K562 (cell line): ENCODE data around the gene CREB5. TPM values are rescaled to one million over a fixed set of nuclear protein-coding genes. Genes with fewer than 3 reads are reported as not detected.

Experiments used
- ATAC-seq: fragments of 200-7000 bp; cut with Tn5 transposase; 3 replicates; pipeline ENCODE4 v1.9.1; 2020; ENCODE audit warnings: moderate library complexity
- BruUV-seq: library from RNA; stranded (reverse); fragments of 400-500 nt; replicated peaks from 2 replicates; lab custom pipeline; 2021; lab: Mats Ljungman, UMichigan
- CTCF ChIA-PET: fragments of 300-600 bp; formaldehyde crosslinking; extraction: SDS; loops from one replicate; lab custom pipeline; 2021; ENCODE audit warnings: low intra/inter-chr PET ratio; lab: Yijun Ruan, JAX
- POLR2A ChIA-PET: fragments of 300-600, 350-650 bp; sonication (Branson Sonifier 250); formaldehyde crosslinking; extraction: SDS; loops from one replicate; lab custom pipeline; 2021; ENCODE audit warnings: antibody characterized with exemption, inconsistent platforms; lab: Yijun Ruan, JAX
- DNase-seq, 4 experiments: peaks; one replicate each; pipeline versions ENCODE4 v3.0.0 to v3.0.0-alpha.2; 2011 to 2018; ENCODE audit warnings: low spot score in 3 of 4, mixed read lengths in 3 of 4; ENCODE audit errors: extremely low read depth in 1 of 4
- FAIRE-seq: peaks from 2 replicates; lab custom pipeline; 2011; peaks lifted over from hg19 to GRCh38; lab: Jason Lieb, UNC
- H2AFZ ChIP-seq: 2 replicates; pipeline ENCODE4 v1.6.0; 2011; ENCODE audit warnings: low read depth, low read length, control low read depth, inconsistent platforms
- H3K27ac ChIP-seq: fragments of 200-600 bp; 3 replicates; pipeline ENCODE4 v1.8.0; 2011; ENCODE audit warnings: low read depth, mild to moderate bottlenecking, control low read depth, inconsistent platforms, low read length, moderate library complexity, mixed read lengths; ENCODE audit errors: extremely low read depth
- H3K27me3 ChIP-seq, 2 experiments: fragments of 300-600 bp in 1 of 2; 2 replicates in 1 of 2; 3 replicates in 1 of 2; pipeline versions ENCODE4 v1.6.0 to v1.8.0; 2011; ENCODE audit warnings: inconsistent platforms in 2 of 2, low read length in 2 of 2, mild to moderate bottlenecking in 1 of 2, mixed read lengths in 1 of 2, moderate library complexity in 1 of 2; ENCODE audit not compliant: control insufficient read depth in 2 of 2, insufficient read depth in 2 of 2
- H3K36me3 ChIP-seq: fragments of 300-600 bp; 3 replicates; pipeline ENCODE4 v1.8.0; 2011; ENCODE audit warnings: mild to moderate bottlenecking, low read length, inconsistent platforms; ENCODE audit not compliant: control insufficient read depth, insufficient read depth
- H3K4me1 ChIP-seq, 2 experiments: fragments of 200-600 bp in 1 of 2; replicated peaks in 1 of 2; 2 replicates in 1 of 2; 3 replicates in 1 of 2; pipeline versions ENCODE4 v1.5.1 to v1.8.0; 2011; ENCODE audit warnings: inconsistent platforms in 2 of 2, low read length in 2 of 2, mild to moderate bottlenecking in 1 of 2, mixed read lengths in 1 of 2, moderate library complexity in 1 of 2; ENCODE audit not compliant: control insufficient read depth in 2 of 2, insufficient read depth in 2 of 2
- H3K4me2 ChIP-seq: 2 replicates; pipeline ENCODE4 v1.6.1; 2011; ENCODE audit warnings: low read length, control low read depth, inconsistent platforms, mixed read lengths; ENCODE audit not compliant: insufficient read depth
- H3K4me3 ChIP-seq: fragments of 200-600 bp; sonication (generic), shearing (Covaris generic); 2 replicates; pipeline ENCODE4 v1.5.1; 2016; ENCODE audit warnings: control low read depth, inconsistent platforms
- H3K79me2 ChIP-seq: fragments of 200-600 bp; 3 replicates; pipeline ENCODE4 v1.8.0; 2011; ENCODE audit warnings: low read length, inconsistent platforms; ENCODE audit not compliant: control insufficient read depth, insufficient read depth
- H3K9ac ChIP-seq, 2 experiments: 2 replicates each; pipeline versions ENCODE4 v1.6.0 to v1.6.1; 2011; ENCODE audit warnings: low read depth in 2 of 2, low read length in 2 of 2, control low read depth in 1 of 2, inconsistent platforms in 1 of 2, mild to moderate bottlenecking in 1 of 2, mixed read lengths in 1 of 2; ENCODE audit not compliant: insufficient read depth in 1 of 2
- H3K9me1 ChIP-seq: one replicate; pipeline ENCODE4 v1.6.0; 2011; ENCODE audit warnings: inconsistent platforms, mild to moderate bottlenecking, low read length, moderate library complexity; ENCODE audit not compliant: control insufficient read depth, insufficient read depth
- H3K9me3 ChIP-seq: replicated peaks from 2 replicates; pipeline ENCODE4 v1.5.1; 2011; ENCODE audit warnings: low read depth, low read length, inconsistent platforms; ENCODE audit not compliant: control insufficient read depth, insufficient read depth
- H4K20me1 ChIP-seq: replicated peaks from 2 replicates; pipeline ENCODE4 v1.6.1; 2011; ENCODE audit warnings: low read length, inconsistent platforms, mixed read lengths; ENCODE audit not compliant: control insufficient read depth, insufficient read depth
- ARID1B ChIP-seq: fragments of 450-650 bp; IDR thresholded peaks from 2 replicates; pipeline ENCODE4 v1.6.1; 2016; ENCODE audit warnings: antibody characterized with exemption, mild to moderate bottlenecking, inconsistent platforms
- HBP1 ChIP-seq: fragments of 450-650 bp; formaldehyde crosslinking; IDR thresholded peaks from 2 replicates; pipeline ENCODE4 v1.4.0; 2022; ENCODE audit warnings: missing genetic modification characterization
- HDAC8 ChIP-seq: fragments of 450-650 bp; IDR thresholded peaks from 2 replicates; pipeline ENCODE4 v1.6.1; 2016; ENCODE audit warnings: mild to moderate bottlenecking, missing genetic modification characterization, moderate library complexity, missing compliant biosample characterization
- JUNB ChIP-seq: fragments of 450-650 bp; formaldehyde crosslinking; conservative IDR thresholded peaks from 2 replicates; pipeline ENCODE4 v1.4.0; 2020; ENCODE audit warnings: mild to moderate bottlenecking
- KAT2B ChIP-seq: IDR thresholded peaks from one replicate; pipeline ENCODE4 v1.6.1; 2012; ENCODE audit warnings: low read depth, mild to moderate bottlenecking, control low read depth, inconsistent platforms, low read length, moderate library complexity
- PPARD ChIP-seq: fragments of 250-450 bp; sonication (Bioruptor Pico); IDR thresholded peaks from 2 replicates; pipeline ENCODE4 v1.8.0; 2022; ENCODE audit warnings: inconsistent platforms, mild to moderate bottlenecking, moderate library complexity
- RBM14 ChIP-seq: fragments of 200-400 bp; formaldehyde crosslinking; IDR thresholded peaks from 2 replicates; pipeline ENCODE4 v1.6.1; 2018; ENCODE audit warnings: low read depth, mild to moderate bottlenecking, low read length, moderate library complexity, borderline replicate concordance; ENCODE audit not compliant: insufficient read depth
- RBM17 ChIP-seq: fragments of 200-400 bp; formaldehyde crosslinking; IDR thresholded peaks from 2 replicates; pipeline ENCODE4 v1.6.1; 2017; ENCODE audit warnings: low read depth, mild to moderate bottlenecking, low read length, borderline replicate concordance
- XRCC4 ChIP-seq: IDR thresholded peaks from one replicate; pipeline ENCODE4 v1.6.1; 2011; ENCODE audit not compliant: insufficient read depth, insufficient read length; ENCODE audit errors: extremely low read depth
- ZNF347 ChIP-seq: fragments of 450-650 bp; formaldehyde crosslinking; IDR thresholded peaks from 2 replicates; pipeline ENCODE4 v1.4.0; 2020; ENCODE audit warnings: low read depth, mild to moderate bottlenecking, moderate library complexity
- WGBS: fragments of 100-300 bp; shearing (Covaris generic); methylation state at CpG from one replicate; pipeline ENCODE4 v1.1.6; 2016; ENCODE audit warnings: low coverage, mixed read lengths; ENCODE audit not compliant: insufficient coverage; ENCODE audit errors: missing lambda C conversion rate; 5-methylcytosine and 5-hydroxymethylcytosine counted together
- in situ Hi-C: fragments of 300-500 bp; cut with MboI; formaldehyde crosslinking; loops from 4 replicates; pipeline ENCODE4 v1.15.0; 2018; ENCODE audit warnings: inconsistent platforms, mixed read lengths
- intact Hi-C: fragments of 100-400 bp; cut with micrococcal nuclease; formaldehyde crosslinking; loops from 2 replicates; pipeline ENCODE4 v1.14.2; 2022
- polyA plus RNA-seq, 8 experiments: library from polyadenylated mRNA; depleted of rRNA in 4 of 8; stranded (reverse) in 5 of 8; unstranded in 3 of 8; fragments of >200 nt; fragmentation: Nextera tagmentation in 2 of 8; fragmentation: Illumina TruSeq in 1 of 8; extraction: Ambion mirVana in 2 of 8; extraction: Trizol in 1 of 8; gene quantifications; 2 replicates each; pipeline versions ENCODE4 v1.2.1 to v1.2.3, GENCODE V29; 2011 to 2014; ENCODE audit warnings: inconsistent platforms in 1 of 8, missing spikeins in 1 of 8
- total RNA-seq, 7 experiments: library from RNA; depleted of rRNA in 6 of 7; stranded (reverse); fragments of >200 nt in 6 of 7; fragmentation: Illumina TruSeq in 2 of 7; extraction: Trizol in 2 of 7; gene quantifications; 2 replicates each; pipeline versions ENCODE4 v1.2.1 to v1.2.3, GENCODE V29; 2011 to 2021; ENCODE audit warnings: low replicate concordance in 1 of 7

Gene CREB5
- total and polyA plus RNA-seq, 9 of the 15 experiments (the other 6 are each of a cell fraction or from before 2014, with no cell fraction given): 0.33 to 6.4 (median 1.8) TPM

GRCh38 chr7:28722684-28723083 is 310.4 kb downstream of the CREB5 start:
- ChIA-PET CTCF (no interaction called here), POLR2A (interaction anchor here (0.6 kb wide), 1 partner anchor 258 kb away, joined by 4 read pairs; no protein-coding TSS in a partner anchor)
- Histone ChIP-seq H3K36me3 (no peaks in the 10 kb centered on the region), H4K20me1 (no peaks in the 10 kb centered on the region; the same call in 1 of the 2 replicates), H2AFZ (no peak overlapping the region), H3K79me2 (no peaks in the 10 kb centered on the region), H3K9me3 (no peaks in the 10 kb centered on the region), H3K4me1 (no peaks in the 10 kb centered on the region), H3K27ac (no peak overlapping the region), H3K4me3 (no peak overlapping the region), H3K4me2 (no peak overlapping the region)
- ATAC-seq (no peak), FAIRE-seq (no peak)
- BruUV-seq: no TSS peak
- WGBS: 7% methylated on average over 4 of the region's 4 CpGs
- TF ChIP-seq JUNB (CRISPR knock-in tag) (no peak), PPARD (CRISPR knock-in tag) (no peak), RBM14 (no peak), ZNF347 (CRISPR knock-in tag) (no peak), ARID1B (no peak), RBM17 (no peak), HDAC8 (tag) (no peak), XRCC4 (no peak), KAT2B (no peak), HBP1 (CRISPR knock-in tag) (no peak)
- TF ChIP-seq, all 486 proteins: peak for 0
- Histone ChIP-seq H3K9ac (no peak overlapping the region), H3K27me3 (no peaks in the 10 kb centered on the region), H3K9me1 (no peaks in the 10 kb centered on the region)
- intact Hi-C loops (no loop called here), in situ Hi-C loops (no loop called here)
- no peak for DNase-seq
